ENCODE results near the gene EXOC7.

GRCh38 chr17:76063875-76064546, 39.6 kb downstream of the EXOC7 start:
- TF ChIP-seq CTCF (IDR thresholded peaks at IDR 0.05 in 8 of 11, conservative IDR thresholded peaks at IDR 0.05 in 3 of 11) (no peak), POLR2A (IDR thresholded peaks at IDR 0.05) (no peak)
